LHCN-M2 (cell line): ENCODE measurements around the gene SOX21. TPM values are rescaled to one million over a fixed set of nuclear protein-coding genes. Genes with fewer than 3 reads are reported as not detected.
A peak's percentile ranks its signal among the peaks of the same experiment; 100 is the strongest.

Experiments
- DNase-seq: peaks from one replicate; pipeline ENCODE4 v3.0.0-alpha.2; 2012; ENCODE audit warnings: low read depth
- total RNA-seq: library from RNA; depleted of rRNA; stranded (reverse); fragments of >200 nt; gene quantifications from 2 replicates; pipeline ENCODE4 v1.2.3, GENCODE V29; 2014; rRNA removed

Gene SOX21
- total RNA-seq, 1 experiment from 2014 or later, result not detected

DNA sequence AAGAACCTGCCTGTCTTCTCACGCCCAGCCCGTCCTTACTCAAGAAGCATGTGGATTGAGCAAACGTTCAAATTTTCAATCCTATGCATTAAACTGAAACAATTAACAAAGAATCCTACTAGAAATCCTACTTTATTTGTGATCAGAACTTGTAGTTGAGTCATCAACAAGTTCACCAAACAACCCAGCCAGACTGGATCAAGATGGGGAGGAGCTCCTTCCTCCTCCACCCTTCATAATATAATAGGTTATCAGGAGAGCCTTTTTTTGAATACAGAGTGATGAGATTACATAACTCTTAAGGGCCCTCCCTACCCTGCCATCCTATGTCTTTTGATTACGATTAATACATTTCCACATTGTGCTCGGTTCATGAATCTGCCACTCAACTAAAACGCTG lies 32.7 kb downstream of the SOX21 start:
- DNase-seq, result no peak

GRCh38 chr13:94678845-94679244 lies 33.5 kb downstream of the SOX21 start:
- no peak for DNase-seq

DNA sequence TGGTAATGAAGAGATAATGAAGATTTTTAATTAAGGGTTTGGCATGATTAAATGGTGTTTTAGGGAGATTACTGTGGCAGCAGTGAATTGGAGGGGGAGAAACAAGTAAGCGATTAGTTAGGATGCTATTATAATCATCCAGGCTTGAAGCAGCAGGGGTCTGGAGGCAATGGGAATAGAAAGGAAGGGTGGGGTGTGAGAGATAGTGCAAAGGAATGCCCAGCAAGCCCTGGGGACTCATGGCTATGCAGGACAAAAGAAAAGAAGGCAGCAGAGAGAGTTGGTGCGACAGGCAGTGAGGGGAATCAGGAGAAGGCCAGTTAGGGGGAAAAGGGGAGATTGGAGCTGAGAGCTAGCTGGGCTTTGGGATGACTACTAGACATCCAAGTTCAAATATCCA lies 34.5 kb downstream of the SOX21 start:
- DNase-seq, result no peak

GRCh38 chr13:94674609-94675348 lies 37.6 kb downstream of the SOX21 start:
- DNase-seq, result peak; percentile 43

DNA sequence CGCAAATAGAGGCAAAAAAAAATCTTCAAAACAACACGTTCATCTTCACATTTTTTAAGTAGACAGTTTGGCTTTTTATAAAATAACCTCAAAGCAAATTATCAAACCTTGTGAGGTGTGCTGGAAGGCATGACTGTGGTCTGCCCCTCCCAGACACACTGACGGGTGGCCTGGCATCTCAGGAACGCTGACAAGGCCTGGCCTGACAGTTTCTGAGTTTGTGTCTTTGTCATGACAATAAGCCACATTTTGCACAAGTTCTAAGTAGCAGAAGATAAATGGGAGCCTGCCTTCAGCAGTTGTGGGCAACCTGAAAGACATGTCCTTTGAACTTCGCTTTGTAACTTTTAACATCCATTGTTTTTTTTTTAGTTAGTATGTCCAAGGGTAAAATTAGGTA lies 38.5 kb downstream of the SOX21 start:
- DNase-seq, result no peak

DNA sequence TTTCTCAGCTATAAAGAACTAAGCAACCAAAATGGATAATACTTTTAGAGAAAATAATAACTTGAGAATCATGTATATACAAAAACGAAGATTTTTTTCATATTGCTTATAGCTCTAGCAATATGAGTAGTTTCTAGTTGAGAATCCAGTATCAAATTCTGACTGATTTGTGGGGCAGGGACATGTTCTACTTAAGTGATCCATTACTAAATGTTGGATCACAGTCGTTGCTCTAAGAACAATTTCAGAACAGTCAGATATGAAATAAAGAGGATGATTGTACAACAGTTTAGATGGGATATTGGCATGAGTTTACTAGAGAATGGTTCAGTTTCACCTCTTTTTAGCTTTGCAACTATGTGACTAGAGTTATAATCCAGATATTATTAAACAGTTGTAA lies 39.9 kb downstream of the SOX21 start:
- DNase-seq, result no peak

- DNase-seq, result no peak
These were observed 45.2 kb downstream of the SOX21 start for GRCh38 chr13:94667190-94667589.

- DNase-seq, result no peak
These were observed 46.3 kb downstream of the SOX21 start for GRCh38 chr13:94666065-94666464.

- DNase-seq, result no peak
These were observed 47.5 kb downstream of the SOX21 start for GRCh38 chr13:94664889-94665288.

DNA sequence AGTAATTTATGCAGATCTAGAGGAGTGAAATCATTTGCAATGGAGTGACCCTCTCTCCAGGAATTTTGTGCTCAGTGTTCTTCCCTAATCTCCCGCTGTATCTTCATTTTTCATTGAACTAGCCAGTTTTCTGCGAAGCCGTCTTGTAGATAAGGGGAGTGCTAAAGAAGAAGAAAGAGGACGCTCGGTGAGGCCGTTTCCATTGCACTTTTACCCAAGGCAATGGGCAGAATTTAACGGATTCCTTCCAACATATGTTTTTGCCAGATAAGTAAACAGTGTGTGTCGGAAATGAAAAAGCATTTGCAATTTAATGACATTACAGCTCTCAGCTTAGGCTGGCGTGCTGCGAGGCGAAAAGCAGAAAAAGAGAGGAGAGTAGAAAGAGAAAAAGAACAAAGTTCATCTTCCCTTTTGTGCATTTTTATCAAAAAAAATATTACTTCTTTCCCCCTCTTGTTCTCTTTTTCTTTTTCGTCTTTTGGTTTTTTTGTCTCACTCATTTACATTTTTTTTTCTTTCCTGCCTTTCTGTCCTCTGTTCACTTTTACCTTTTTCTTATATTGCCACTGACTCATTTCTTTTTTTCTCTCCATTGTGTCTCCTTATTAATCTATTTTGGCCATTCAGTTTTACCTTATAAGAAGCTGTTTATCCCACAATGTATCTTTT lies 49.9 kb downstream of the SOX21 start:
- no peak for DNase-seq

DNA sequence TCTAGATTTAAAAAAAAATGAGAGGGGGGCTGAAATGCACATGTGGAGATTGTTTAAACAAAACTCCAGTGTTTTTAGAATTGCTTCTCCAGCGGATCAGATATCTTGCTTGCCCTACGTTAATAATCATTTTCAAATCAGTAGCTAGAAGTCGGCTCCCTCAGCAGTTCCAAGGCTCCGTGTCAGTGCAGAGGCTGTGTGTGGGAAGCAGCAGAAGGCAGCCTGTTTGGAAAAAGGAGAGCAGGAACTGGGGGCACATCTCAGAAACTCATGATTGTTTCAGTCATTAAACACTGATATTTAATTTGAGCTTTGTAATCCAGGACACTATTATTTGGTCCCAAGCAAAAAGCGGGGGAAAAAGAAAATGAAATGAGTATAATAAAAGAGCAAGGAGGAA lies 50.9 kb downstream of the SOX21 start:
- no peak for DNase-seq

GRCh38 chr13:94660695-94661326 lies 51.5 kb downstream of the SOX21 start:
- DNase-seq, result peak; percentile 14

Other genes starting within 250 kb of the SOX21 start
- gene DCT, start 232.9 kb downstream of the SOX21 start, total RNA-seq, result 0.06 TPM in 1 of 2 replicates, not detected in the other
- 11.7 TPM in 2 replicates for gene TGDS, start 116.4 kb downstream of the SOX21 start, total RNA-seq
- 9.6 and 10.1 TPM in 2 replicates for gene GPR180, start 110.7 kb downstream of the SOX21 start, total RNA-seq